Right renal cortex interstitium (tissue), 3 donors: Measurements from ENCODE around the gene UNC93B1. TPM values are rescaled to one million over a fixed set of nuclear protein-coding genes. Genes with fewer than 3 reads are reported as not detected.
"Not testable (repeated sequence)": the region's sequence is repeated elsewhere in the genome, so short reads cannot be mapped to it uniquely, and the experiment has no call there.

Experiments used
- DNase-seq, 3 donors: peaks; one replicate each; pipeline ENCODE4 v3.0.0-alpha.2; 2013; ENCODE audit warnings: low read depth in 3 of 3, low spot score in 2 of 3
- polyA plus RNA-seq, 3 donors: library from polyadenylated mRNA; unstranded; fragments of 120-200 nt; gene quantifications; one replicate each; pipeline ENCODE4 v1.2.1, GENCODE V29; 2013; ENCODE audit not compliant: insufficient read length in 3 of 3

UNC93B1 gene
- polyA plus RNA-seq, 3 donors, result 8.4 to 9.4 (median 9.3) TPM

- DNase-seq, result not testable (repeated sequence)
Observed at GRCh38 chr11:67954251-67954650, 49.6 kb downstream of the UNC93B1 start.

- not testable (repeated sequence) for DNase-seq
Observed at GRCh38 chr11:67950705-67951104, 53.2 kb downstream of the UNC93B1 start.

GRCh38 chr11:67947785-67948184, 56.1 kb downstream of the UNC93B1 start:
- DNase-seq, result not testable (repeated sequence)

GRCh38 chr11:67946403-67946802, 57.5 kb downstream of the UNC93B1 start:
- DNase-seq, result not testable (repeated sequence)

DNA sequence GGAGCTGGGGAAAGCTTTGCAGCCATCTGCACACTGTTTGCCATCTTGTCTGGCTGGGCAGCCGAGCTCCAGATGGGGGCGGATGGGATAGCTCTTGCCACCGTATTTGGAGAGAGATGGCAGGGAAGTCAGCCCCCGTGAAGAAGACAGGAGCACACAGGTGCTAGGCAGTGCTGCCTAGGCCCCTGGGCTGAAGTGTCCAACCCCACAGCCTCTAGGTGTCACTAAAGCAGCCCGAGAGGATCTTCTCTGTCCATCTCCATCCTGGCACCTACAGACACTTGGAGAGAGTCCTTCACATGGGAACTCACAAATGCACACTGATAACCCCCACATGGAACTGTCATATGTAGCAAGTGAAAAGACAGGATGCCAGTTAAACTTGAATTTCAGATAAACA, 60.5 kb downstream of the UNC93B1 start:
- DNase-seq, result not testable (repeated sequence)

Other genes with a start within 250 kb of the UNC93B1 start
- 1 to 10 TPM; 1.3 to 2.2 (median 1.3) TPM for gene ALDH3B1, start 6.2 kb upstream of the UNC93B1 start, polyA plus RNA-seq
- 10 to 100 TPM; 62.2 to 75.6 (median 65.2) TPM for gene NDUFS8, start 26.6 kb upstream of the UNC93B1 start, polyA plus RNA-seq
- gene TCIRG1, start 34.9 kb upstream of the UNC93B1 start, polyA plus RNA-seq, result 10 to 100 TPM; 15.3 to 17.9 (median 17.0) TPM
- 10 to 100 TPM; 30.4 to 33.2 (median 32.8) TPM for gene CHKA, start 117.3 kb upstream of the UNC93B1 start, polyA plus RNA-seq
- 10 to 100 TPM; 74.3 to 89.7 (median 78.5) TPM for gene KMT5B, start 209.2 kb upstream of the UNC93B1 start, polyA plus RNA-seq